AG04450 (cell line): Measurements from ENCODE around the gene MADD. TPM values are rescaled to one million over a fixed set of nuclear protein-coding genes. Genes with fewer than 3 reads are reported as not detected.

Experiments
- CTCF ChIA-PET: fragments of 300-600, 350-600 bp; formaldehyde crosslinking; extraction: SDS; loops from one replicate; lab custom pipeline; 2022; ENCODE audit warnings: antibody characterized with exemption, inconsistent platforms; lab: Charles Lee
- POLR2A ChIA-PET: fragments of 350-600 bp; formaldehyde crosslinking; extraction: SDS; loops from one replicate; lab custom pipeline; 2021; ENCODE audit warnings: antibody characterized with exemption, inconsistent platforms; lab: Yijun Ruan, JAX
- DNase-seq: peaks from one replicate; pipeline ENCODE4 v3.0.0-alpha.2; 2011; ENCODE audit warnings: low read depth, low spot score
- H3K27ac ChIP-seq: one replicate; pipeline ENCODE4 v1.5.1; 2012; ENCODE audit warnings: low read depth, low read length, control low read depth
- H3K27me3 ChIP-seq: one replicate; pipeline ENCODE4 v1.6.0; 2012; ENCODE audit warnings: low read length; ENCODE audit not compliant: control insufficient read depth, insufficient read depth
- H3K4me3 ChIP-seq: 2 replicates; pipeline ENCODE4 v1.5.1; 2011; ENCODE audit warnings: mild to moderate bottlenecking, low read depth, low read length, control low read depth
- H3K9me3 ChIP-seq: 2 replicates; pipeline ENCODE4 v1.5.1; 2012; ENCODE audit warnings: low read length; ENCODE audit not compliant: control insufficient read depth, insufficient read depth
- CTCF ChIP-seq: IDR thresholded peaks from 2 replicates; pipeline ENCODE4 v1.5.1; 2011; ENCODE audit warnings: low read depth, low read length, control low read depth, inconsistent platforms
- polyA plus RNA-seq: library from polyadenylated mRNA; depleted of rRNA; stranded (reverse); fragments of >200 nt; gene quantifications from 2 replicates; pipeline ENCODE4 v1.2.3, GENCODE V29; 2011

The MADD gene
- polyA plus RNA-seq, 1 experiment, result 10.5 TPM

DNA sequence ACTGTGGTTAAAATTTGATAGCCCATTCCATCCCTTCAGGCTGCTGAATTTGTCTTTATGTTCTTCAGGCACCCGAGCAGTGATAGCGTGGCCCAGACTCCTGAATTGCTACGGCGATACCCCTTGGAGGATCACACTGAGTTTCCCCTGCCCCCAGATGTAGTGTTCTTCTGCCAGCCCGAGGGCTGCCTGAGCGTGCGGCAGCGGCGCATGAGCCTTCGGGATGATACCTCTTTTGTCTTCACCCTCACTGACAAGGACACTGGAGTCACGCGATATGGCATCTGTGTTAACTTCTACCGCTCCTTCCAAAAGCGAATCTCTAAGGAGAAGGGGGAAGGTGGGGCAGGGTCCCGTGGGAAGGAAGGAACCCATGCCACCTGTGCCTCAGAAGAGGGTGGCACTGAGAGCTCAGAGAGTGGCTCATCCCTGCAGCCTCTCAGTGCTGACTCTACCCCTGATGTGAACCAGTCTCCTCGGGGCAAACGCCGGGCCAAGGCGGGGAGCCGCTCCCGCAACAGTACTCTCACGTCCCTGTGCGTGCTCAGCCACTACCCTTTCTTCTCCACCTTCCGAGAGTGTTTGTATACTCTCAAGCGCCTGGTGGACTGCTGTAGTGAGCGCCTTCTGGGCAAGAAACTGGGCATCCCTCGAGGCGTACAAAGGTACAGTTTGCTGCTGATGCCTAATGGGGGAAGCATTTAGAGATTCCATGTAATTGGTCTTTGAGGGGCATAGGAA lies 4.7 kb downstream of the MADD start:
- no peak for TF ChIP-seq CTCF
- Histone ChIP-seq H3K27me3 (no peaks in the 10 kb centered on the region), H3K9me3 (no peaks in the 10 kb centered on the region), H3K4me3 (no peak overlapping the region), H3K27ac (no peak overlapping the region)
- ChIA-PET POLR2A (no interaction called here), CTCF (interaction anchor here (1.4 to 2.5 kb wide), 3 partner anchors 15 to 97 kb away, joined by 3 to 8 read pairs (median 5); partner anchors contain the start of gene ARFGAP2)
- DNase-seq, result no peak

GRCh38 chr11:47276923-47277322 lies 7.0 kb downstream of the MADD start:
- no peaks in the 10 kb centered on the region for H3K9me3 ChIP-seq
- H3K4me3 ChIP-seq, result no peak overlapping the region
- ChIA-PET CTCF (no interaction called here), POLR2A (no interaction called here)
- no peak for DNase-seq
- TF ChIP-seq CTCF, result no peak
- H3K27me3 ChIP-seq, result no peaks in the 10 kb centered on the region
- no peak overlapping the region for H3K27ac ChIP-seq

- no peak for TF ChIP-seq CTCF
- POLR2A ChIA-PET, result no interaction called here
- DNase-seq, result no peak
- Histone ChIP-seq H3K9me3 (no peaks in the 10 kb centered on the region; the same call in 1 of the 2 replicates), H3K4me3 (no peak overlapping the region), H3K27ac (no peak overlapping the region), H3K27me3 (no peaks in the 10 kb centered on the region)
- CTCF ChIA-PET, result no interaction called here
Observed at GRCh38 chr11:47278058-47278457, 8.1 kb downstream of the MADD start.

GRCh38 chr11:47278769-47279168 lies 8.8 kb downstream of the MADD start:
- Histone ChIP-seq H3K9me3 (no peaks in the 10 kb centered on the region; the same call in 1 of the 2 replicates), H3K27me3 (no peaks in the 10 kb centered on the region), H3K4me3 (no peak overlapping the region), H3K27ac (no peak overlapping the region)
- TF ChIP-seq CTCF, result no peak
- DNase-seq, result no peak
- ChIA-PET POLR2A (no interaction called here), CTCF (no interaction called here)

- H3K9me3 ChIP-seq, result no peaks in the 10 kb centered on the region; the same call in 1 of the 2 replicates
- DNase-seq, result no peak
- CTCF ChIA-PET, result interaction anchor here (0.9 kb wide), 1 partner anchor 22 kb away, joined by 3 read pairs; the partner anchor contains the start of gene NR1H3
- H3K4me3 ChIP-seq, result no peak overlapping the region
- H3K27me3 ChIP-seq, result no peaks in the 10 kb centered on the region
- no peak overlapping the region for H3K27ac ChIP-seq
- POLR2A ChIA-PET, result no interaction called here
- TF ChIP-seq CTCF, result no peak
Observed at GRCh38 chr11:47280099-47280498, 10.2 kb downstream of the MADD start.
